ENCODE measurements around the gene USP25. TPM values are rescaled to one million over a fixed set of nuclear protein-coding genes. Genes with fewer than 3 reads are reported as not detected.

The USP25 gene
- total RNA-seq, 1 experiment from 2014 or later = 42.0 TPM

DNA sequence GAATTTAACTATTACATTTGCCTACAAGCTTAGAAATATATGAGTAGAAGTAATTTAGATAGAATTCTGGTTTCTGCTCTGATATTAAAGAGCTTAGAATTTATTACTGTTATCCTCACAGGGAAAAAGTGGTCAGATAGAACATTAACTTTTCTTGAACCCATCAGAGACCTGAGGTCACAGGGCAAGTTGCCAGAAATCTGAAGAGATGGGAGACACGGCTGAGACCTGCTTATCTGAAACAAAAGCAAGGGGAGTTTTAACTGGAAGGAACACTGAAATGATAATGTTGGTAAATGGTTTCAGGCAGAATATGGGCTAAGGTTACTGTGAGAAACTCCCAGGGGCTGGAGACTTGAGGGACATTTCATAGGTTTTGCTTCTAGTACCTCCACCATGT is 28.0 kb upstream of the USP25 start:
- Mint-ChIP-seq H3K4me3 (no peak overlapping the region), H3K9me3 (peaks cover 49% of the 10 kb centered on the region), H3K27me3 (ENCODE audit: low read depth) (no peaks in the 10 kb centered on the region), H3K27ac (no peak overlapping the region), H3K36me3 (no peaks in the 10 kb centered on the region), H3K4me1 (no peaks in the 10 kb centered on the region)
- ATAC-seq (no peak), DNase-seq (ENCODE audit: low spot score) (no peak)
- POLR2A ChIA-PET = no interaction called here
- CTCF ChIA-PET = no interaction called here
- TF ChIP-seq NR3C1 (CRISPR knock-in tag; conservative IDR thresholded peaks at IDR 0.05; ENCODE audit: low read depth) (no peak), CTCF (IDR thresholded peaks at IDR 0.05) (no peak), PREB (CRISPR knock-in tag; IDR thresholded peaks at IDR 0.05; ENCODE audit: borderline replicate concordance) (no peak)
- TF ChIP-seq, protein P1, sequence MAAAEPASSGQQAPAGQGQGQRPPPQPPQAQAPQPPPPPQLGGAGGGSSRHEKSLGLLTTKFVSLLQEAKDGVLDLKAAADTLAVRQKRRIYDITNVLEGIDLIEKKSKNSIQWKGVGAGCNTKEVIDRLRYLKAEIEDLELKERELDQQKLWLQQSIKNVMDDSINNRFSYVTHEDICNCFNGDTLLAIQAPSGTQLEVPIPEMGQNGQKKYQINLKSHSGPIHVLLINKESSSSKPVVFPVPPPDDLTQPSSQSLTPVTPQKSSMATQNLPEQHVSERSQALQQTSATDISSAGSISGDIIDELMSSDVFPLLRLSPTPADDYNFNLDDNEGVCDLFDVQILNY (CRISPR knock-in tag; IDR thresholded peaks at IDR 0.05) = no peak

- ATAC-seq (no peak), DNase-seq (ENCODE audit: low spot score) (no peak)
- Mint-ChIP-seq H3K27ac (no peak overlapping the region), H3K9me3 (peaks cover 32% of the 10 kb centered on the region), H3K4me1 (no peaks in the 10 kb centered on the region), H3K27me3 (ENCODE audit: low read depth) (no peaks in the 10 kb centered on the region), H3K4me3 (no peak overlapping the region), H3K36me3 (no peaks in the 10 kb centered on the region)
- TF ChIP-seq SMAD4 (CRISPR knock-in tag; IDR thresholded peaks at IDR 0.05) = no peak
- ChIA-PET POLR2A (no interaction called here), CTCF (no interaction called here)
Observed at GRCh38 chr21:15703932-15704331, 25.9 kb upstream of the USP25 start.

- Mint-ChIP-seq H3K9me3 (peaks cover 32% of the 10 kb centered on the region), H3K4me3 (no peak overlapping the region), H3K27ac (no peak overlapping the region), H3K36me3 (no peaks in the 10 kb centered on the region), H3K27me3 (ENCODE audit: low read depth) (no peaks in the 10 kb centered on the region), H3K4me1 (no peaks in the 10 kb centered on the region)
- ChIA-PET POLR2A (no interaction called here), CTCF (no interaction called here)
- DNase-seq (ENCODE audit: low spot score) (no peak), ATAC-seq (no peak)
- no peak for TF ChIP-seq ZNF232 (CRISPR knock-in tag; IDR thresholded peaks at IDR 0.05)
Observed at GRCh38 chr21:15706696-15707095, 23.1 kb upstream of the USP25 start.

DNA sequence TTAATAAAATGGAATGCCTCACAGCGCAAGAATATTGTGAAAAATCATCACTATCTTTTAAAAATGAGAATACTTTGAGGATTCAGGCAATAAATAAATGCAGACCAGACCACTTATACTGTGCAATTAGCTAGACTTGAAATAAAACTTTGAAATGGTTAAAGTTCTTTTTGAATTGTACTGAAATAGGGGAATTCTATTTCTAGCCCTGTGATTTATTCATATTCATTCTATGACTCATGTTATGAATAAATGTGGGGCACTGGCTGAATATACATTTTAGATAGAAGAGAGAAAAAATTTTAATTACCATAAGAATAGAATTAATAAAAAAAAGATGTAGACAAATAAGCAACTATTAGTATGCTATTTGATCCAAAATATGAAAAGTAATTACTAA is 16.4 kb upstream of the USP25 start:
- no peaks in the 10 kb centered on the region for H3K4me1 Mint-ChIP-seq
- DNase-seq (ENCODE audit: low spot score) (no peak), ATAC-seq (no peak)
- ChIA-PET CTCF (no interaction called here), POLR2A (no interaction called here)
- no peaks in the 10 kb centered on the region for H3K36me3 Mint-ChIP-seq
- H3K27me3 Mint-ChIP-seq (ENCODE audit: low read depth) = no peaks in the 10 kb centered on the region
- H3K27ac Mint-ChIP-seq = no peak overlapping the region
- H3K9me3 Mint-ChIP-seq = peaks cover 2% of the 10 kb centered on the region
- no peak overlapping the region for H3K4me3 Mint-ChIP-seq
- TF ChIP-seq, protein P2, sequence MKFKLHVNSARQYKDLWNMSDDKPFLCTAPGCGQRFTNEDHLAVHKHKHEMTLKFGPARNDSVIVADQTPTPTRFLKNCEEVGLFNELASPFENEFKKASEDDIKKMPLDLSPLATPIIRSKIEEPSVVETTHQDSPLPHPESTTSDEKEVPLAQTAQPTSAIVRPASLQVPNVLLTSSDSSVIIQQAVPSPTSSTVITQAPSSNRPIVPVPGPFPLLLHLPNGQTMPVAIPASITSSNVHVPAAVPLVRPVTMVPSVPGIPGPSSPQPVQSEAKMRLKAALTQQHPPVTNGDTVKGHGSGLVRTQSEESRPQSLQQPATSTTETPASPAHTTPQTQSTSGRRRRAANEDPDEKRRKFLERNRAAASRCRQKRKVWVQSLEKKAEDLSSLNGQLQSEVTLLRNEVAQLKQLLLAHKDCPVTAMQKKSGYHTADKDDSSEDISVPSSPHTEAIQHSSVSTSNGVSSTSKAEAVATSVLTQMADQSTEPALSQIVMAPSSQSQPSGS (CRISPR knock-in tag; IDR thresholded peaks at IDR 0.05; ENCODE audit: borderline replicate concordance, low read depth) = no peak
- TF ChIP-seq TEAD4 (CRISPR knock-in tag; IDR thresholded peaks at IDR 0.05) (no peak), ZNF317 (CRISPR knock-in tag; IDR thresholded peaks at IDR 0.05; ENCODE audit: borderline replicate concordance, low read depth) (no peak), ERG (CRISPR knock-in tag; IDR thresholded peaks at IDR 0.05) (no peak), RELA (CRISPR knock-in tag; IDR thresholded peaks at IDR 0.05; ENCODE audit: borderline replicate concordance) (no peak), NR3C1 (CRISPR knock-in tag; conservative IDR thresholded peaks at IDR 0.05; ENCODE audit: low read depth) (no peak), OVOL2 (CRISPR knock-in tag; IDR thresholded peaks at IDR 0.05; ENCODE audit: borderline replicate concordance) (no peak), ZNF423 (CRISPR knock-in tag; IDR thresholded peaks at IDR 0.05) (no peak)
- TF ChIP-seq, protein P3, sequence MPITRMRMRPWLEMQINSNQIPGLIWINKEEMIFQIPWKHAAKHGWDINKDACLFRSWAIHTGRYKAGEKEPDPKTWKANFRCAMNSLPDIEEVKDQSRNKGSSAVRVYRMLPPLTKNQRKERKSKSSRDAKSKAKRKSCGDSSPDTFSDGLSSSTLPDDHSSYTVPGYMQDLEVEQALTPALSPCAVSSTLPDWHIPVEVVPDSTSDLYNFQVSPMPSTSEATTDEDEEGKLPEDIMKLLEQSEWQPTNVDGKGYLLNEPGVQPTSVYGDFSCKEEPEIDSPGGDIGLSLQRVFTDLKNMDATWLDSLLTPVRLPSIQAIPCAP (CRISPR knock-in tag; IDR thresholded peaks at IDR 0.05) = no peak
- TF ChIP-seq, protein P4, sequence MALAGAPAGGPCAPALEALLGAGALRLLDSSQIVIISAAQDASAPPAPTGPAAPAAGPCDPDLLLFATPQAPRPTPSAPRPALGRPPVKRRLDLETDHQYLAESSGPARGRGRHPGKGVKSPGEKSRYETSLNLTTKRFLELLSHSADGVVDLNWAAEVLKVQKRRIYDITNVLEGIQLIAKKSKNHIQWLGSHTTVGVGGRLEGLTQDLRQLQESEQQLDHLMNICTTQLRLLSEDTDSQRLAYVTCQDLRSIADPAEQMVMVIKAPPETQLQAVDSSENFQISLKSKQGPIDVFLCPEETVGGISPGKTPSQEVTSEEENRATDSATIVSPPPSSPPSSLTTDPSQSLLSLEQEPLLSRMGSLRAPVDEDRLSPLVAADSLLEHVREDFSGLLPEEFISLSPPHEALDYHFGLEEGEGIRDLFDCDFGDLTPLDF (CRISPR knock-in tag; IDR thresholded peaks at IDR 0.05) = no peak
- TF ChIP-seq, protein P5, sequence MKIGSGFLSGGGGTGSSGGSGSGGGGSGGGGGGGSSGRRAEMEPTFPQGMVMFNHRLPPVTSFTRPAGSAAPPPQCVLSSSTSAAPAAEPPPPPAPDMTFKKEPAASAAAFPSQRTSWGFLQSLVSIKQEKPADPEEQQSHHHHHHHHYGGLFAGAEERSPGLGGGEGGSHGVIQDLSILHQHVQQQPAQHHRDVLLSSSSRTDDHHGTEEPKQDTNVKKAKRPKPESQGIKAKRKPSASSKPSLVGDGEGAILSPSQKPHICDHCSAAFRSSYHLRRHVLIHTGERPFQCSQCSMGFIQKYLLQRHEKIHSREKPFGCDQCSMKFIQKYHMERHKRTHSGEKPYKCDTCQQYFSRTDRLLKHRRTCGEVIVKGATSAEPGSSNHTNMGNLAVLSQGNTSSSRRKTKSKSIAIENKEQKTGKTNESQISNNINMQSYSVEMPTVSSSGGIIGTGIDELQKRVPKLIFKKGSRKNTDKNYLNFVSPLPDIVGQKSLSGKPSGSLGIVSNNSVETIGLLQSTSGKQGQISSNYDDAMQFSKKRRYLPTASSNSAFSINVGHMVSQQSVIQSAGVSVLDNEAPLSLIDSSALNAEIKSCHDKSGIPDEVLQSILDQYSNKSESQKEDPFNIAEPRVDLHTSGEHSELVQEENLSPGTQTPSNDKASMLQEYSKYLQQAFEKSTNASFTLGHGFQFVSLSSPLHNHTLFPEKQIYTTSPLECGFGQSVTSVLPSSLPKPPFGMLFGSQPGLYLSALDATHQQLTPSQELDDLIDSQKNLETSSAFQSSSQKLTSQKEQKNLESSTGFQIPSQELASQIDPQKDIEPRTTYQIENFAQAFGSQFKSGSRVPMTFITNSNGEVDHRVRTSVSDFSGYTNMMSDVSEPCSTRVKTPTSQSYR (CRISPR knock-in tag; IDR thresholded peaks at IDR 0.05) = no peak
